Adrenal gland (tissue), 12 donors: ENCODE results near the gene SEMA5A. TPM values are rescaled to one million over a fixed set of nuclear protein-coding genes. Genes with fewer than 3 reads are reported as not detected.

Source experiments
- DNase-seq, 7 donors: peaks; one replicate each; pipeline ENCODE4 v3.0.0-alpha.2; 2019 to 2020
- H3K27ac ChIP-seq, 5 donors: fragments of 200-600 bp; sonication (generic) in 4 of 5; 1 replicate in 3 of 5; 2 replicates in 2 of 5; pipeline versions ENCODE4 v1.5.1 to v1.8.0; 2016 to 2020; ENCODE audit warnings: mild to moderate bottlenecking in 1 of 5
- H3K27me3 ChIP-seq: fragments of 200-600 bp; 2 replicates; pipeline ENCODE4 v1.8.0; 2021
- H3K36me3 ChIP-seq, 2 donors: fragments of 200-600 bp; replicated peaks in 1 of 2; 1 replicate in 1 of 2; 2 replicates in 1 of 2; pipeline versions ENCODE4 v1.5.1 to v1.8.0; 2018 to 2022
- H3K4me1 ChIP-seq, 2 donors: fragments of 200-600 bp; replicated peaks in 1 of 2; 1 replicate in 1 of 2; 2 replicates in 1 of 2; pipeline versions ENCODE4 v1.5.1 to v1.8.0; 2018 to 2021
- H3K4me3 ChIP-seq, 4 donors: fragments of 200-600 bp; sonication (generic) in 3 of 4; one replicate each; pipeline ENCODE4 v1.5.1; 2016 to 2018
- H3K9me3 ChIP-seq, 3 donors: fragments of 200-600 bp; sonication (generic) in 1 of 3; replicated peaks in 1 of 3; 1 replicate in 2 of 3; 2 replicates in 1 of 3; pipeline versions ENCODE4 v1.5.1 to v1.8.0; 2016 to 2021
- POLR2A ChIP-seq, 2 donors: fragments of 450-650 bp; IDR thresholded peaks; one replicate each; pipeline ENCODE4 v1.6.1; 2017; ENCODE audit warnings: antibody characterized with exemption in 2 of 2, mild to moderate bottlenecking in 2 of 2, moderate library complexity in 1 of 2
- WGBS, 4 donors: extraction: QIAGEN DNeasy Blood & Tissue Kit in 2 of 4; methylation state at CpG; one replicate each; pipeline versions ENCODE4 v1.1.5 to v1.1.7; 2013 to 2017; 5-methylcytosine and 5-hydroxymethylcytosine counted together
- intact Hi-C, 2 donors: fragments of 100-400 bp; cut with DNase I; formaldehyde crosslinking; loops; one replicate each; pipeline versions ENCODE4 v1.14.1 to v1.15.0; 2022 to 2023
- polyA plus RNA-seq, 3 donors: library from polyadenylated mRNA; stranded (reverse); fragments of 200-250 nt in 2 of 3; fragments of 350-450 nt in 1 of 3; fragmentation: Illumina TruSeq in 1 of 3; extraction: RNeasy Lipid Tissue Mini Kit (QIAGEN cat#74804) in 1 of 3; gene quantifications; one replicate each; pipeline ENCODE4 v1.2.3, GENCODE V29; 2013 to 2014
- total RNA-seq, 9 donors: library from RNA; depleted of rRNA in 4 of 9; stranded (reverse); fragments of >200 nt in 4 of 9; fragments of 120-200 nt in 1 of 9; fragmentation: NEBNext Ultra II Directional in 1 of 9; extraction: Animal tissue kit (Norgen Biotek cat#: 25700) in 1 of 9; gene quantifications; one replicate each; pipeline versions ENCODE4 v1.1.0 to v1.2.4, GENCODE V29; 2013 to 2023
- TF ChIP-seq, protein P1 (sequence below), 6 experiments: fragments of 450-650 bp in 4 of 6; fragments of 200-600 bp in 2 of 6; sonication (generic) in 1 of 6; IDR thresholded peaks; 1 replicate in 5 of 6; 2 replicates in 1 of 6; pipeline versions ENCODE4 v1.5.1 to v1.8.0; 2016 to 2021; ENCODE audit warnings: antibody characterized with exemption in 6 of 6, mild to moderate bottlenecking in 2 of 6, moderate library complexity in 1 of 6
- donor health status: healthy with polysubstance abuse.
- donor health status: Bipolar disorder and iron deficiency.
- donor health status: DM: yes; HTN: yes; CAD: no.
- donor health status: DM: no; HTN: no; CAD: no.
- donor health status: DM: no; HTN: no; CAD: no.
- donor health status: DM: yes; HTN: yes; CAD: no.

The SEMA5A gene
- total and polyA plus RNA-seq, 12 donors = 0.40 to 6.0 (median 2.6) TPM

DNA sequence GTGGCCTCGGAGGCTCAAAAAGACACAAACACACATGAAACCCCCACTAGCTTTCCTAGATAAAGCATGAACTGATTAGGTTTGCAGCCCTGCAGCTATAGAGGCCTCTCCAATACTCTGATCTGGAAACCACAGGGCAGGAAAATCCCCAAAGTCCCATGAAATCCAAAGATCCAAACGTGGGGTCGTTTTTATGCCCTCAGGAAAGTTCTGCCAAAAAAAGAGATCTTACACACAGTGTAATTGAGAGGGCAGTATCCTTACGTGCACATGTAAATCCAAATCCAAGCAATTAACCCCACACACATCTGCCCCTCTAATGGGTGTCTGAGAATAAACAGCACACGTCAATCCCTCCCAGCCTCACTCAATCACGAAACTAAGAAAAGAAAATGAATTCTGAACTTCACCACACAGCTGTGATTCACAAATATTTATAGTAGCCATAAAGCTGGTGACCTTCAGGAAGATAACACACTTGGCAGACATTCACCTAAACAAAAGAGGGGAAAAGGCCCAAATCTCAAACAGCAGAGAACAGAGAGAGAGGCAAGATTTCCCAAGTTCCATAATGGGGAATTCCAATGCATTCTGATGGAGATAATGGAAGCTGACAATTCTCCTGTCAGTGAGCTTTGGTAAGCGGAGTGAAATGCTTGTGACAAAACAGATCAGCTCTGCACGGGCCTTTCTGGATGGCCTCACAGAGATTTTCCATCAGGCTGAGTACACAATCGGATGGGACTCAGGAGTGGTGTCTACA, 114.2 kb downstream of the SEMA5A start:
- 32 to 41% (median 39%) methylated on average over 9 of the region's 9 CpGs for WGBS, 4 donors
- no peak for DNase-seq
- intact Hi-C loops = no loop called here
- H3K36me3 ChIP-seq = no peaks in the 10 kb centered on the region
- H3K4me3 ChIP-seq = no peak overlapping the region
- no peaks in the 10 kb centered on the region for H3K9me3 ChIP-seq
- H3K27me3 ChIP-seq = no peaks in the 10 kb centered on the region
- H3K4me1 ChIP-seq = peaks cover 6 to 16% of the 10 kb centered on the region in 2 donors
- no peak for TF ChIP-seq POLR2A (IDR thresholded peaks at IDR 0.05)
- TF ChIP-seq, protein P1, sequence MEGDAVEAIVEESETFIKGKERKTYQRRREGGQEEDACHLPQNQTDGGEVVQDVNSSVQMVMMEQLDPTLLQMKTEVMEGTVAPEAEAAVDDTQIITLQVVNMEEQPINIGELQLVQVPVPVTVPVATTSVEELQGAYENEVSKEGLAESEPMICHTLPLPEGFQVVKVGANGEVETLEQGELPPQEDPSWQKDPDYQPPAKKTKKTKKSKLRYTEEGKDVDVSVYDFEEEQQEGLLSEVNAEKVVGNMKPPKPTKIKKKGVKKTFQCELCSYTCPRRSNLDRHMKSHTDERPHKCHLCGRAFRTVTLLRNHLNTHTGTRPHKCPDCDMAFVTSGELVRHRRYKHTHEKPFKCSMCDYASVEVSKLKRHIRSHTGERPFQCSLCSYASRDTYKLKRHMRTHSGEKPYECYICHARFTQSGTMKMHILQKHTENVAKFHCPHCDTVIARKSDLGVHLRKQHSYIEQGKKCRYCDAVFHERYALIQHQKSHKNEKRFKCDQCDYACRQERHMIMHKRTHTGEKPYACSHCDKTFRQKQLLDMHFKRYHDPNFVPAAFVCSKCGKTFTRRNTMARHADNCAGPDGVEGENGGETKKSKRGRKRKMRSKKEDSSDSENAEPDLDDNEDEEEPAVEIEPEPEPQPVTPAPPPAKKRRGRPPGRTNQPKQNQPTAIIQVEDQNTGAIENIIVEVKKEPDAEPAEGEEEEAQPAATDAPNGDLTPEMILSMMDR (IDR thresholded peaks at IDR 0.05) = no peak
- peak overlapping the region in 2 of 5 donors; percentile 23 to 27 for H3K27ac ChIP-seq

DNA sequence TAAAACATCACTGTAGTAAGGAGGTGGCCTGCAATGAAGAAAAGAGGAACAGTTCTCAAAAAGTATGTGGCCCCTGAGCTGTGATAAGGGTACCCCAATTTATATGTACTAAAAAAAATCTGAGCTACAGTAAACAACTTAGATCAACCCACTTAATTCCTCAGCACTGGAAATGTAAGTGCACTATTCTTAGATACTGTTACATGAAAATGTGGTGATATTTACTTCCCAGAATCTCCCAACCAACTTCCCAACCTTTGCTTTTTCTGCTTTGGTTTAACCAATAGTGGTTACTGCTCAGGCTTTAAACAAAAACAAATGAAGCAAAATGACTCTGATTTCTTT, 114.8 kb downstream of the SEMA5A start:
- peaks cover 6 to 16% of the 10 kb centered on the region in 2 donors for H3K4me1 ChIP-seq
- no peak for DNase-seq
- H3K9me3 ChIP-seq = no peaks in the 10 kb centered on the region
- H3K27ac ChIP-seq = peak overlapping the region in 1 of 5 donors; percentile 27
- no peaks in the 10 kb centered on the region for H3K36me3 ChIP-seq
- no peak for TF ChIP-seq POLR2A (IDR thresholded peaks at IDR 0.05)
- TF ChIP-seq, protein P1 (IDR thresholded peaks at IDR 0.05) = no peak
- no peaks in the 10 kb centered on the region for H3K27me3 ChIP-seq
- H3K4me3 ChIP-seq = no peak overlapping the region
- intact Hi-C loops = no loop called here

DNA sequence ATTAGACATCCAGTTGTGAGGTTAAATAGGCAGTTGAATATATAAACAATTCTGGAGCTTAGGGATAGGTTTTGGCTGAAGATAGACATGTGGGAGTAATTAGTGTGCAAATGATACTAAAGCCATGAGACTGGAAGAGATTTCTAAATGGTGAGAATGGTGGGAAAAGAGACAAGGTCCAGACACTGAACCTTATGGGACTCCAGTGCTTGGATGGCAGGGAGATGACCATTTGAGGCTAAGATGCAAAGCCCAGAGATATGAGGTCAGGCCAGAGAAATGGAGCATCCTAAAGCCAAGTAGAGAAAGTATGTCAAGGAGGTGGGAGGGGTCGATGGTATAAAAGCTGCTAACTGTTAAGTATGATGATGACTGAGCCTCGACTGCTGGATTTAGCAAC, 115.6 kb downstream of the SEMA5A start:
- Histone ChIP-seq H3K4me1 (peaks cover 6 to 16% of the 10 kb centered on the region in 2 donors), H3K27ac (no peak overlapping the region), H3K36me3 (no peaks in the 10 kb centered on the region), H3K4me3 (no peak overlapping the region), H3K9me3 (no peaks in the 10 kb centered on the region), H3K27me3 (no peaks in the 10 kb centered on the region)
- no peak for TF ChIP-seq POLR2A (IDR thresholded peaks at IDR 0.05)
- TF ChIP-seq, protein P1 (IDR thresholded peaks at IDR 0.05) = no peak
- WGBS, 4 donors = 73 to 78% (median 77%) methylated on average over 2 of the region's 2 CpGs
- intact Hi-C loops = no loop called here
- no peak for DNase-seq

DNA sequence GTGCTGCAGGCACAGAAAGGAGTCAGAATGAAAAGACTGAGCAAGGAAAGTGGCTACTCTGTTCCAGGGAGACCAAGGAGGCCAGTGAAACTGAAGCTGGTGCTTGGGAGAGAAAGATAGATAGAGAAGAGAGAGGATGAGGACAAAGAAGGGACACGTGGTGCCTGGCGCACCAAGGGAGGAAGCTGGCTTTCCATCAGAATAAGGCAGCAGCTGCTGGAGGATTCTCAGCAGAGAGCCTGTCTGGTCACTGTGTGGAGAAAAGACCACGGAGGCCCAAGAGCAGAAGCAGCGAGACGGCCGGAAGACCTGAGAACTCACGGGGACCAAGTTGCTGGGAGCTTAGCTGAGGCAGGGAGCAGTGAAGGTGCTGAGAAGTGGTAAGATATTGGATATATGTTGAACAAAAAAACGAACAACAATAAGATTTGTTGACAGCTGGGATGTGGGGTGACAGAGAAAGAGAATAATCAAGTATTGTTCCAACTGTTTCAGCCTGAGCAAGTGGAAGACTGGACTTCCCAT, 116.1 kb downstream of the SEMA5A start:
- H3K27ac ChIP-seq = no peak overlapping the region
- WGBS, 4 donors = 87 to 90% (median 89%) methylated on average over 8 of the region's 8 CpGs

More for the DNA sequence above, 116.1 kb downstream of the SEMA5A start:
- DNase-seq = no peak
- peaks cover 6 to 16% of the 10 kb centered on the region in 2 donors for H3K4me1 ChIP-seq
- no peak for TF ChIP-seq POLR2A (IDR thresholded peaks at IDR 0.05)
- TF ChIP-seq, protein P1 (IDR thresholded peaks at IDR 0.05) = no peak
- no peak overlapping the region for H3K4me3 ChIP-seq
- H3K9me3 ChIP-seq = no peaks in the 10 kb centered on the region
- no peaks in the 10 kb centered on the region for H3K27me3 ChIP-seq
- intact Hi-C loops = no loop called here
- no peaks in the 10 kb centered on the region for H3K36me3 ChIP-seq
